Mononuclear cell (primary cell): ENCODE data around the gene RAD23A. TPM values are rescaled to one million over a fixed set of nuclear protein-coding genes. Genes with fewer than 3 reads are reported as not detected.

ENCODE experiments used
- H3K27me3 ChIP-seq: 2 replicates; pipeline ENCODE4 v1.6.0; 2011; ENCODE audit warnings: low read length, control low read depth; ENCODE audit not compliant: insufficient read depth
- H3K4me1 ChIP-seq: 2 replicates; pipeline ENCODE4 v1.5.1; 2011; ENCODE audit warnings: mild to moderate bottlenecking, low read length, control low read depth; ENCODE audit not compliant: insufficient read depth
- H3K4me3 ChIP-seq: 2 replicates; pipeline ENCODE4 v1.5.1; 2011; ENCODE audit warnings: mild to moderate bottlenecking, low read length, moderate library complexity
- H3K9me3 ChIP-seq: 2 replicates; pipeline ENCODE4 v1.5.1; 2011; ENCODE audit warnings: low read depth, mild to moderate bottlenecking, control low read depth, low read length
- total RNA-seq: library from RNA; depleted of rRNA; stranded (reverse); fragments of >200 nt; gene quantifications from one replicate; pipeline ENCODE4 v1.2.3, GENCODE V29; 2012

RAD23A gene
- total RNA-seq, 1 donor = 48.8 TPM

- Histone ChIP-seq H3K9me3 (no peaks in the 10 kb centered on the region), H3K4me1 (peaks cover 9% of the 10 kb centered on the region), H3K27me3 (peaks cover 8% of the 10 kb centered on the region), H3K4me3 (no peak overlapping the region)
These were observed 50.9 kb downstream of the RAD23A start for GRCh38 chr19:12996406-12997094.

GRCh38 chr19:12997179-12997966 lies 51.7 kb downstream of the RAD23A start:
- Histone ChIP-seq H3K9me3 (no peaks in the 10 kb centered on the region), H3K27me3 (peaks cover 8% of the 10 kb centered on the region), H3K4me1 (peaks cover 9% of the 10 kb centered on the region), H3K4me3 (no peak overlapping the region)

- H3K27me3 ChIP-seq = peaks cover 8% of the 10 kb centered on the region
- no peaks in the 10 kb centered on the region for H3K9me3 ChIP-seq
- H3K4me1 ChIP-seq = peaks cover 9% of the 10 kb centered on the region
- H3K4me3 ChIP-seq = no peak overlapping the region
These were observed 52.6 kb downstream of the RAD23A start for GRCh38 chr19:12997967-12998940.

- Histone ChIP-seq H3K4me1 (peaks cover under 1% of the 10 kb centered on the region), H3K9me3 (no peaks in the 10 kb centered on the region), H3K27me3 (no peaks in the 10 kb centered on the region), H3K4me3 (no peak overlapping the region)
These were observed 55.5 kb downstream of the RAD23A start for GRCh38 chr19:13001166-13001501.

- Histone ChIP-seq H3K4me3 (no peak overlapping the region), H3K27me3 (no peaks in the 10 kb centered on the region), H3K4me1 (no peaks in the 10 kb centered on the region), H3K9me3 (no peaks in the 10 kb centered on the region)
These were observed 56.0 kb downstream of the RAD23A start for GRCh38 chr19:13001502-13002165.

GRCh38 chr19:13002166-13002898 lies 56.7 kb downstream of the RAD23A start:
- no peaks in the 10 kb centered on the region for H3K27me3 ChIP-seq
- H3K9me3 ChIP-seq = no peaks in the 10 kb centered on the region
- H3K4me1 ChIP-seq = no peaks in the 10 kb centered on the region
- no peak overlapping the region for H3K4me3 ChIP-seq

- no peaks in the 10 kb centered on the region for H3K4me1 ChIP-seq
- H3K9me3 ChIP-seq = no peaks in the 10 kb centered on the region
- H3K4me3 ChIP-seq = no peak overlapping the region
- no peaks in the 10 kb centered on the region for H3K27me3 ChIP-seq
These were observed 57.4 kb downstream of the RAD23A start for GRCh38 chr19:13003081-13003480.

Other genes starting within 250 kb of the RAD23A start
- gene FBXW9, start 249.2 kb upstream of the RAD23A start, total RNA-seq = 2.0 TPM
- gene TNPO2, start 221.9 kb upstream of the RAD23A start, total RNA-seq = 20.3 TPM
- gene TRIR, start 211.2 kb upstream of the RAD23A start, total RNA-seq = 194 TPM
- gene GET3, start 208.4 kb upstream of the RAD23A start, total RNA-seq = 28.7 TPM
- gene BEST2, start 194.1 kb upstream of the RAD23A start, total RNA-seq = not detected
- 8.3 TPM for gene HOOK2, start 170.3 kb upstream of the RAD23A start, total RNA-seq
- gene JUNB, start 154.4 kb upstream of the RAD23A start, total RNA-seq = 5,180 TPM
- gene PRDX2, start 144.1 kb upstream of the RAD23A start, total RNA-seq = 55.5 TPM
- gene THSD8, start 143.8 kb upstream of the RAD23A start, total RNA-seq = not detected
- gene RNASEH2A, start 139.3 kb upstream of the RAD23A start, total RNA-seq = 1.4 TPM
- gene RTBDN, start 111.3 kb upstream of the RAD23A start, total RNA-seq = 0.21 TPM
- gene MAST1, start 107.3 kb upstream of the RAD23A start, total RNA-seq = 0.52 TPM
- gene DNASE2, start 64.4 kb upstream of the RAD23A start, total RNA-seq = 17.2 TPM
- not detected for gene KLF1, start 58.7 kb upstream of the RAD23A start, total RNA-seq
- gene GCDH, start 54.7 kb upstream of the RAD23A start, total RNA-seq = 12.9 TPM
- gene SYCE2, start 26.6 kb upstream of the RAD23A start, total RNA-seq = 0.84 TPM
- 12.2 TPM for gene FARSA, start 12.2 kb upstream of the RAD23A start, total RNA-seq
- 434 TPM for gene CALR, start 7.3 kb upstream of the RAD23A start, total RNA-seq
- gene GADD45GIP1, start 11.4 kb downstream of the RAD23A start, total RNA-seq = 5.2 TPM
- gene DAND5, start 23.7 kb downstream of the RAD23A start, total RNA-seq = not detected
- gene NFIX, start 49.6 kb downstream of the RAD23A start, total RNA-seq = 1.9 TPM
- 20.5 TPM for gene LYL1, start 157.0 kb downstream of the RAD23A start, total RNA-seq
- 30.7 TPM for gene TRMT1, start 170.9 kb downstream of the RAD23A start, total RNA-seq
- 16.0 TPM for gene NACC1, start 172.4 kb downstream of the RAD23A start, total RNA-seq
- 71.7 TPM for gene STX10, start 204.5 kb downstream of the RAD23A start, total RNA-seq
- gene IER2, start 204.5 kb downstream of the RAD23A start, total RNA-seq = 222 TPM